Stimulated activated CD4-positive, alpha-beta T cell treated with anti-CD3 and anti-CD28 coated beads, Interleukin-4, amount 100 ng/mL, for 1 hour (primary cell): ENCODE data around the gene RBBP4.
A peak's percentile ranks its signal among the peaks of the same experiment; 100 is the strongest.
"Not testable (repeated sequence)": the region's sequence is repeated elsewhere in the genome, so short reads cannot be mapped to it uniquely, and the experiment has no call there.

Experiments
- DNase-seq: peaks from one replicate; pipeline ENCODE4 v3.0.0-alpha.2; 2020

Gene RBBP4

DNA sequence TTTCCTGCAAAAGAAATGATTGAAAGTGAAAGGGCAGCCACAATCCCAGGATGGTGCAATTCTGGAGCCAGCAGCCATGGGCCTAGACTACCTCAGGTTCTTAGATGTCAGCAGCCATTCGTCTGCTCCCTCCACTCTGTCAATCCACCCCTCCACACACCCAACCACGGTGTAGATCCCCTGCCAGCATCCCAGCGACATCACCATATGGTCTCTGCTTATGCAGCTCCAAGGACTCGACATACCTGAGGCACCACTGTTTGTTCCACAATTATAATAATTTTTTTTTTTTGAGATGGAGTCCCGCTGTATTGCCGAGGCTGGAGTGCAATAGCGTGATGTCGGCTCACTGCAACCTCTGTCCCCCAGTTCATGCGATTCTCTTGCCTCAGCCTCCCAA is 45.0 kb downstream of the RBBP4 start:
- DNase-seq, result no peak

DNA sequence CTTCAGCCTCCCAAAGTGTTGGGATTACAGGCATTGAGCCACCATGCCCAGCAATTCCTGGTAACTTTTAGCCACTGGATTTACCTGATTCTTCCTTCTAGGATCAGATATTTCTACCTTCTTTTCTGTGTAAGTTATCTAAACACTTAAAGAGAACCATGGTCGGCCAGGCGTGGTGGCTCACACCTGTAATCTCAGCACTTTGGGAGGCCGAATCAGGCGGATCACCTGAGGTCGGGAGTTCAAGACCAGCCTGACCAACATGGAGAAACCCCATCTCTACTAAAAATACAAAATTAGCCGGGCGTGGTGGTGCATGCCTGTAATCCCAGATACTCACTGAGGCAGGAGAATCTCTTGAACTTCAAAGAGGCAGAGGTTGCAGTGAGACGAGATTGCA is 46.0 kb downstream of the RBBP4 start:
- DNase-seq, result not testable (repeated sequence)

DNA sequence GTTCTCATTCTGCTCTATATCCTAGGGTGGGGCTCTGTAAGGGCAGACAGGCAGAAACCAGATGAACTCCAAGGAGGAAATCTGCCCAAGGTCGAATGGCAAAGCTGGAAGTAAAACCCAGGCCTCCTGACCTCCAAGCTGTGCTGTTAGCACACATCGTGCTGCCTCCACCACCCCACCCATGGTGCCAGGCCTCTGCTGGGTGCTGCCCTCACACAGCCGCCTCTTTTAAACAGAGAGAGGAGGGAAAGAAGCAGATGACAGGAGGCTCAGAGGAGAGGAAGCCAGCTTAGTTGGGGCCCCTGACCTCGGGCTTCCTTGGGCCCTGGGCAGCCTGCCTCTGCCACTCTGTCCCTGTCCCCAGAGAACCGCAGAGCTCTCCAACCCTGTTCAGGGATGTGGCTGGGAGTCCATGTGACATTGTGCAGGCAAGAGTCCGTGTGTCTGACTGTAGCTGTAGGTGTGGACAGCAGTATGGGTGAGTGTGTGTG is 50.5 kb downstream of the RBBP4 start:
- DNase-seq, result no peak

DNA sequence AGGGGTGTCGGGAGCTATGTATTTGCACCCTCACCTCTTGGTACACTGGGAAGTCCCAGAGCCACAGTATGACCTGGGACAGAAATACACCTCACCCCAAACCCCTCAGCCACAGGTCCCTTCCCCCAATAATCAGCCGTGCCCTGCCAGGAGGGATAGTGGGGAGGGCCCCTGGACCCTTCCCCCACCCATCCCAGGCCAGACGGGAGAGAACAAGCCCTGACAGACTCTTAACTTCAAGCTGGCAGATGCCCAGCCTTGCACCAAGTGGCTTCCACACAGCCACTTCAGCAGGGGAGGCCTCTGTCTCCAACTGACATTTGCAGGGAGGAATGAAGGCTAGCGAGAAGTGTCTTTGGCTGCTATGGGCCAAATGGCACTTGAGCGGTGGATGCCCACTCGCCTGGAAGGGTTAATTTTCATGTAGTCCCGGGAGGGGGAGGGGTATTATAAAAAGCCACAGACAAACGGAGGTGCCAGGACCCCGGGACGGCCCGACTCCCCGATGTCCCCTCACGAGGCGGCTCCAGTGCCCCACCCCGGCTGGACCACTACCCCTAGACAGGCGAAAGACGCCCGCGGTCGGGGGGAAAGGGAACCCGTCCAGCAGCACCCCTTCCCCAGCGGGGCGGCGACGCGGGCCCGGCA is 51.1 kb downstream of the RBBP4 start:
- DNase-seq, result no peak

DNA sequence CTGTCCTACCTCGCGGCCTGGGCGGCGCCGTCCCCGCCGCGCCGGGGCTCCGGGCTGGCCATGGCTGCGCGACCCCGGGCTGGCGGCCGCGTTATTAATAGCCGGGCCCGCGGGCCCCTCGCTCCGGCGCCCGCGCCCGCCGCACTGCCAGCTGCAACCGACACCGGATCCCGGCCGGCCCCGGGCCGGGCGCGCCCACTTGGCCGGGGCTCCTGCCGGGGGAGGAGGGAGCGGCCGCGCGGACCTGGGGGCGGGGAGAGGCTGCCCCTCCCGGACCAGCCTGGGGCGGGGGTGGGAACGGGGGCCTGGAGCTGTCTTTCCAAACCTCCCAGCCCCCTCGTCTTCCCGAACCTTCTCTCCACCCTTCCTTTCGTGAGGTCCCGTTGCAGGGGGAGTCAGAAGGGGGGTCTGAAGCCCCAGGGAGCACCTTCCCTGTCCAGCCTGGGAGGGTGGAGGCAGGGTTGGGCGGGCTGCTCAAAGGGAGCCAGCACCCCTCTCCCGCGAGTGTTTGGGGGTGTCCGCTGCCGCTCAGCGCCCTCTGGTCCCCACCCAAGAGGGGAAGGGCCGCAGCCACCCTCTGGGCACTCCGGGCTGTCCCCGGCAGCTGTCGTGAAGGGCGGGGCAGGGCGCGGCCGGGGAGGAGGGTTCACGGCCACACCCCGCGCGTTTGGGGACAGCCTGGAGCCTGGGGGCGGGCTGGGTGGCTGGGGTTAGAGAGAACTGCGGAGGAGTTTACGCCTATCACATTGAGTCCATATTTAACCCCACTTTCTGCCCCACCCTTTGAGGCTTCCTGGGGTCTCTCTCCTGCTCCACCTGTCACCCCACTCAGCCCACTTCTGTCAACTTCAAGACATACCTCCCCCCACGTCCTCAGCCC is 51.8 kb downstream of the RBBP4 start, which contains the start of gene SYNC:
TSS of gene SYNC (minus strand) at position 172 of the 880 bp plus-strand sequence. CDS start at position 62, 110 bp downstream.
- peak; percentile 17 for DNase-seq

DNA sequence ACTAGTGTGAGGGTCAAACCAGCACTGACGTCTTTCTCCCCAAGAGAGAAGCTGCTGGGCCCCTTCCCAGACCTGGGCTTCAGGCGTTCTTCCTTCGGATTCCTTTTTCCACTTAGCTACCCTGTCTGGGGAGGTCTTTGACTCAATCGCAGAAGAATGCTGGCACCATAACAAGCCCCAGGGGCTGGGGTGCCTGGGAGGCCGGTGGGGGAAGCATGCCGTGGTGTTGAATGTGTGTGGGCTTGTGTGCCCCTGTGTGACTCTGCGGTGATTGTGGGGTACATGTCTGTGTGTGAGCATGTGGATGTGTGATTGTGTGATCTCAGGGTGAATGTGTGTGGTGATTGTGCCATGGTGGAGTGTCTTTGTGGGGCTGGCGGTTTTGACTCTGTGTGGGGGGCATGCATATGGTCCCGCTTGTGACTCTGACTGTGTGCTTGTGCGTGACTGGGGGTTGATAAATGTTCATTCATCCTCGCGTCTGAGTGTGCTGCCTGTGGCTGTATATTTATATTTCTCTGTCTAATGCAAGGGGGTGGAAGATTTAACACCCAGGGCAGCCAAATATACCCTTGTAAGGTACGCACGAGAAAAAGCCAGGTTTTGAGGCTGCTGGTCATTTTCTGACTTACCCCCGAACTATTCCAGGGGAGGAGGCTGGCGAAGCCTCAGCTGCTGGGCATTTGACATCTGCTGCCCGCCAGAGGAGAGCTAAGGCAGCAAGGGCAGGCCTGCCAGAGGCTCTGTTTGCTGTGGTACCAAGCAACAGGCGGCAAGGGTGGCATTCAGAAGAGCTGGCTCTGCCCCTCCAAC is 52.7 kb downstream of the RBBP4 start:
- no peak for DNase-seq

DNA sequence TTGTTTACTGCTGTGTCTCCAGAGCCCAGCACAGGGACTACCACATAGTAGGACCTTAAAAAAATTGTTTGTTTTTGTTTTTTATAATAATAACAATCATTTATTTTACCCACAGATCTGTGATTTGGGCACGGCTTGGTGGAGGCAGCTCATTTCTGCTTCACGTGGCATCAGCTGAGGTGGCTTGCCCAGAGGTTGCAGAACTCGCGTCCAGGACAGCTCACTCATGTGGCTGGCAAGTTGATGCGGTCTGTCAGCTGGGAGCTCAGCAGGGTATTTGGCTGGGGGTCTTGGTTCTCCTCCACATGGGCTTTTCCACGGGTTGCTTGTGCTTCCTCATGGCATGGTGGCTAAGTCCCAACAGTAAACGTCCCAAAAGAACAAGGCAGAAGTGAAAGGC is 54.5 kb downstream of the RBBP4 start:
- no peak for DNase-seq

DNA sequence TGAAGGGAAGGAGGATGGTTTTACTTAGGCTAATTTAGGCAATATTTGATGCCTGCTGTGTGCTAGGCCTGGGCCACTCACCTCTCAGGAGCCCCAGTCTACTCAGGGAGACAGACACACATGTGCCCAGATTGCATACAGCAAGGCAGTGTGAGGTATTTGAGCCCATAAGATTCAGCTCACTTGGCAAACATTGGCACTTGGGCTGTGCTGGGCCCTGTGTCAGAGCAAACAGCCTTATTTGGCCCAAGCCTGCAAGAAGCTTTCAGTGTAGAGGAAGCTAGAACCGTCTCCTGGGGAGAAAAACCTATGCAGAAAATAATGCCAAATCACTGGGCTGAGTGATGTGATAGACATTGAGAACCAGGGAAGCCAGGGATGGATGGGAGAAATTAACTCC is 55.5 kb downstream of the RBBP4 start:
- no peak for DNase-seq

DNA sequence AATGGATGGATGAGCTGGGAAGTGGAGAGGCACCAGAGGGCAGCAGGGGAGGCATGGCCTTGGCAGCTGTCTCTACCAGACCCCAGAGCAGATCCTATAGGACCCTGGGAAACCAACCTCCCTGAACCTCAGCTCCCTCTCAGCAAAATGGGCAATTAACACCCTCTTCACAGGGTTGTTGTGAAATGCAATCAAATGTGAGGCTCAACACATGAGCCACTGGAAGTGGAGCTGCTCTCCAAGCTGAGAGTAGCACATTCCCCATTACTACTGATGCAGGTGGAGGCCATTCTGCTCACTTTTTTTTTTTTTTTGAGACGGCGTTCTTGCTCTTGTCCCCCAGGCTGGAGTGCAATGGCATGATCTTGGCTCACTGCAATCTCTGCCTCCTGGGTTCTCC is 58.1 kb downstream of the RBBP4 start:
- no peak for DNase-seq

DNA sequence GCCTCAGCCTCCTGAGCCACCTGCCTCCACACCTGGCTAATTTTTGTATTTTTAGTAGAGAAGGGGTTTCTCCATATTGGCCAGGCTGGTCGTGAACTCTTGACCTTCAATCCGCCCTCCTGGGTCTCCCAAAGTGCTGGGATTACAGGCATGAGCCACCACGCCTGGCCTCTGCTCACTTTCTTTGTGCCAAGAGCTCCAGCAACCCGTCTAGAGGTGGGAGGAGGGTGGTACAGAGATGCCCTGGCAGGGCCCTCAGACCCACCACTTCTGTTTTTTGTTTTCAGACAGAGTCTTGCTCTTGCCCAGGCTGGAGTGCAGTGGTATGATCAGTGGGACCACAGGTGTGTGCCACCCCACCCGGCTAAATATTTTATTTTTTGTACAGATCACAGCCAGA is 58.5 kb downstream of the RBBP4 start:
- DNase-seq, result no peak

DNA sequence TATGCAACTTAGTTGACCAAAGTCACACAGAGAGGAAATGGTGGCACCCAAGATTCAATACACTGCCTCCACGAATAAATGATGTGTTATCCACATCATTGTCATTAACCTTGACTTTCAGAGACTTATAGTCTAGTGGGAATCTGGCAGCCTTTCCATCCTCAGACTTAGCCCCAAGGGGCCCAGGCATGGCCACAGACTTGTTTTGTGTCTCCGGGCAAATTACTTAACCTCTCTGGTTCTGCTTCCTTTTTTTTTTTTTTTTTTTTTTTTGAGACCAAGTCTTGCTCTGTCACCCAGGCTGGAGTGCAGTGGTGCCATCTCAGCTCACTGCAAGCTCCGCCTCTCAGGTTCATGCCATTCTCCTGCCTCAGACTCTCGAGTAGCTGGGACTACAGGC is 60.2 kb downstream of the RBBP4 start:
- not testable (repeated sequence) for DNase-seq

DNA sequence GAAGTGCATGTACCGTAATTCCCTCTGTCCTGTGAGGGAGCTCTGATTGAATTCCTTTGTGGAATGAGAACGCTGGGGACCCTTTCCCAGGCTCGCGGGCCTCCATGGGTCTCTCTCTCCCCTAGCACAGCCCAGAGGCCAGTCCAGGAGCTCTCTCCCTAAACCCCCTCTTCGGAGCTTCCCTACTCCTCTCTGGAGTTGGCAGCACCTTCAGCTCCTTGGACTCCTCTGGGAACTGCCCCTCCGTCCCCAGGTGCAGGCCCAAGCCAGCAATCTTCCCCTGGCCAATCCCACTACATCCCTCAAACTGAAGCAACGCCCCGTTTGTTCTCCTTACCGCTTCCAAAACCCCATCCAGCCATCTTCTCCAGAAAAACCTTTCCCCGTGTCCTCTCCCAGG is 62.1 kb downstream of the RBBP4 start:
- DNase-seq, result no peak

DNA sequence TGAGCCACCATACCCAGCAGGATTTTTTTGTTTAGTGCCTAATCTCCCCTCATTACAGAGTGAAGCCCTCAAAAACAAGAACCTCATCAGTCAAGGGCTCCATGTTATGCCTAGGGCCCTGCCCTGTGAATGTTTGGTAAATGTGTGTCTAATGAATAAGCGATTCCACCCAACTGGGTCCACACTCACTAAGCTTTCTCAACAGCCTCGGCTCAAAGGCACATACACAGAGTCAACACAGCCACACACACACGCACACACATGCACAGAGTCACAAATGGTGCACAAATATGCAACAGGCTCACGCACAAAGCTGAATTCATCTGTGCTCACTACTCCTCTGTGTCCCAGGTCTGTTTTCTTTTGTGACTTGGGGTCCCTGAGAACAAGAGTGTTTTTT is 63.3 kb downstream of the RBBP4 start:
- no peak for DNase-seq

DNA sequence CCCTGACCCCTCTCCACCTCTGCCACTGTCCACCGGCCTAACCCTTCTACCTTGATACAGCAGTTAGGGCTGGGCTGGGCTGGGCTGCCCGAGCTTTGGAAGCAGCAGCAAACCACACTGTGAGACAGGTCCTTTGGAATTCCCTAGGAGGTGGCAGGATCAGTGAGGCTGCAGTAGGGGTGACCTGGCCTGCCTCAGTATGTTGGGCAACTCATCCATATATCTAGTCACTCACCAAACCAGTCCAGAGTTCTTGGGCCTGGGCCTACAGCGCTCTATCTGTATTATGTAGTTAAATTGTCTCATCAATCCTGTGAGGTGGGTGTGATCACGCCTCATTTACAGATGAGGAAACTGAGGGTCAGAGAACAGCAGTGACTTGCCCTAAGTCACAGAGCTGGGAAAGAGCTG is 64.9 kb downstream of the RBBP4 start:
- DNase-seq, result no peak

DNA sequence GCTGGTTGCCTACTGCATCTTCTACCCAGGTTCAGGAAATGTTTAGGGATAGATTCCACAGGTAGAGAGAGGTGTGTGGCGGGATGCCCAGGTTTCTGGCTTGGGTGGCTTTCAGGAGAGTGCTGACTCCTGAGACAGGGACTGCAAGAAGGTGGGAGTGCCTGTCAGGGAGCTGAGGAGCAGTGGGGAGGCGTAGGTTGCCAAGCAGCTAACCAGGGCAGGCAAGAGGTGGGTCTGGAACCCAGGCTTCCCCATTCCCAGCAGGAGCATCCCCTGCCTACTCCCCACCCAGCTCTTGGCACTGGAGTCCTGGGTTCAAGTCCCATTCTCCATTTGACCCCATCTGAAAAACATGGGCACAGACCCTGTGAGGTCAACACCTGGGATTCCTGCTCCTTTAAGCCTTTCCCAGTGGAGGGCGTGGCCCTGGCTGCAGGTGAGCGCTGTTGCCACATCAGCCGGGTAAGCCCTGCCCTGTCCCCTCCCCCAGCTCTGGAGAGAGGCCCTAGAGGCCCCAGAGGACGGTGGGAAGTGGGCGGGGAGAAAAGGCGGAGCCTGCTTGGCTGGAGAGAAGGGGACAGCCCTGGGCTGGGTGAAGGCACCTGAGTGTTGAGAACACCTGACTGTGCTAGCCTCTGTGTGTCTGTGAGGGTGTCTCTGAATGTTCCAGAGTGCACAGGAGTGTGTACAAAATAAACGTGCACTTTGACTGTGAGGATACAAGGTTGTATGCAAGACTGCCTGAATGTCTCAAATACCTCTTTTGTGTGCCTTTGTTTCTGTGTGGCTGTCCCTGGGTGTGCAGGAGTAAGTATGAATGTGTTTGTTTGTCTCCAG is 65.5 kb downstream of the RBBP4 start:
- DNase-seq, result peak; percentile 59

DNA sequence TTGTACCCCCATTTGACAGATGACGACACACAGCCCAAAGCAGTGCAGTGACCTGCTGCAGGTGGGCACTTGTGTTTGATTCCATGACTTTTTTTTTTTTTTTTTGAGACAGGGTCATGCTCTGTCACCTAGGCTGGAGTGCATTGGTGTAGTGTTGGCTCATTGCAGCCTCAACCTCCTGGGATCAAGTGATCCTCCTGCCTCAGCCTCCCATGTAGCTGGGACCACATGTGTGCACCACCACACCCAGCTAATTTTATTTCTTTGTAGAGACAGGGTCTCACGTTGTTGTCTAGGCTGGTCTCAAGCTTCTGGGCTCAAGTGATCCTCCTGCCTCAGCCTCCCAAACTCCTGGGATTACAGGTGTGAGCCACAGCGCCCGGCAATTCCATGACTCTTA is 66.5 kb downstream of the RBBP4 start:
- DNase-seq, result no peak

DNA sequence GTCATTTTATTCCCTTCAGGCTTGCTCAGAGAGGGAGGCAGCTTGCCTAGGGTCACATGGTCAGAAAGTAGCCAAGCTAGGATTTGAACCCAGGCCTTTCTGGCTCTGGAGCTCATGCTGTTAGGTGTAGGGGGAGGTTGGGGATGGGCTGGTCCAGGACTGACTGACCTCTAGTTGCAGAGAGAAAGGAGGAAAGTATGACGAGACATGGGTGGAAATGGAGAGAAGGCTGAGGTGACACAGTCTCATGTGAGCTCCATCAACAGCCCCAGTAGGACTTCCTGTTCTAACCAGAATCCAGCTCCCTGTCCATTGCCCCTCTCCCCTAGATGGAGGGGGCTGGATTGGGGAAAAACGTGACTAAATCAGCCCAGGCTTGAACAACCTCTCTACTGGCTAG is 67.0 kb downstream of the RBBP4 start:
- no peak for DNase-seq

DNA sequence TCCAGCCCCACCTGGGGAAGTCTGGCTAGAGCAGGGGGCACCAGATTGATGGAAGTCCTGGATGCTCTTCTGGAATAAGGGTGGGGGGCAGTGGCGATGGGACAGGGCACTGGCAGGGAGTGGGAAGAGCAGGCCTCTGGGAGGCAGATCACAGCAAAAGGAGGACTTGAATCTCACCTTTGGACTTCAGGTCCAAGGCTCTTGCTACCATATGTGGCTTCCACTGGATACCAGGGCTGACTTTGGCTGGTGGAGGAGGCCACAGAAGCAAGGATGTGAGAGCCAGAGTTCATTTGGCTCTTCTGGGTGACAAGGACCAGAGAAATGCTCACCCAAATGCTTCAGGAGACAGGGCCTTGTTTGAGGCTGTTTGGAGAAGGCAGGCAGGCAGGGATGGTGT is 67.5 kb downstream of the RBBP4 start:
- DNase-seq, result no peak

DNA sequence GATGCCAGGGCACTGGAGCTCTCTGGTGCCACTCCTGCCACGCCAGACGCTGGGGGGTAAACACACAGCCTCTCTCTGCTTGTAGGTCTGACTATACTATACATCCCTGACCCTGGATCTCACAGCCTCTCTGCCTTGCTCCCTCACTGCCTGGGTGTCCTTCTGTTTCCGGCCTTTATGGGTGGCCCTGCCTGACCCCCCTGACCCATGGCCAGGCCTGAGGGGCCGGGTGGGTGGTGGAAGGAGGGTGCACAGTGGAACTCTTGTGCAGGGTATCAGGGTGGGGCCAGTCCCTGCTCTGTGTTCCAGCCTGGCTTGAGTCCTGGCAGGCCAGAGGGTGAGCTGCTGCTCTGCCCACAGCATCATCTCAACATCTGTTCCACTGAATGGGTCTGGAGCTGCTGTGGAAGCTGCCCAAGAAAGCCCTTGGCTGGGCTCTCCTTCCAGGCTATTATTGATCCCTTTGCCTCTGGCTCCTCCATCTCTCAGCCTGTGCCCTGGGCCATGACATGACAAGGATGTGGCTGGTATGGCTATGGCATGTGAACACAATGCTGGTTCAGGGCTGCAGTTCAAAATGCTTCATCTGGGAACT is 68.8 kb downstream of the RBBP4 start:
- DNase-seq, result no peak

DNA sequence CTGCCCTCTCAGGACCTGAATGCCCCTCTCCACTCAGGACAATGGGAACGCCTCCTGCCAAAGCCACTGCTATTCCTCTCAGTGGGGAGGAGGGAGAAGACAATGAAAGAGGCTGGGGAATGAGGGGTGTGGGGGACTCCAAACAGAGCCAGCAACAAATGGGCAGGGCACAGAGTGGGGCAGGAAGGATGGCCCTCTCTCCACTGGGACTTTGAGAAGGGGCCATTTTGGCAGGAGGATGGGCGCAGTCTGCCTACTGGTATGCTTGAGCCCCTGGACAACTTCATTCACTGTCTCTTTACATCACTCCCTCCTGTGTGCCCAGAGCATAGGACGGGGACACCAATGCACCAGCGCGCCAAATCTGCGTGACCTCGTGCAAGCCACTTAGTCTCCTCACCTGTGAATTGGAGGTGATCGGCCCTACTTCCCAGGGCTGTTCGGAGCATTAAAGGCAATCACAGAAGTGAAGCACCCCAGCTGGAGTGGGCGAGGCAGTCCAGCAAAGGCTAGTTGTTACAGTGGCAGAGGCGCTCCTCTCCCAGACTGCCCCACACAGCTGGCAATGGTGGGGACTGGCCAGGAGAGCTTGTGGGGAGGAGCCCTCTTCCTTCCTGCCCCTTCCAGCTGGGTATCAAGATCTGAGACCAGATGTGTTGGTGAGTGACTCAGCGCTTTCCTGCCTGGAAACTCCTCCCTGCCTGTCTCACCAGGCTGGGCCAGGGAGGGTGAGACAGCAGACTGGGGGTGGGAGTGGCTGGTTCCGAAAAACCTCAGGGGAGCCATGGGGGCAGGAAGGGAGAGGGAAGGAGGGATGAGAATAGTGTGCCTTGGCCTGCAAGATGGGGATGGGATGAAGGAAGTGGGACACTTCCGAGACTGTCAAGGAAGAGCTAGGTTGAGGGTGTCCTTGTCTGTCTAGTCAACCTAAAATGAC is 73.9 kb downstream of the RBBP4 start:
- DNase-seq, result peak; percentile 21

DNA sequence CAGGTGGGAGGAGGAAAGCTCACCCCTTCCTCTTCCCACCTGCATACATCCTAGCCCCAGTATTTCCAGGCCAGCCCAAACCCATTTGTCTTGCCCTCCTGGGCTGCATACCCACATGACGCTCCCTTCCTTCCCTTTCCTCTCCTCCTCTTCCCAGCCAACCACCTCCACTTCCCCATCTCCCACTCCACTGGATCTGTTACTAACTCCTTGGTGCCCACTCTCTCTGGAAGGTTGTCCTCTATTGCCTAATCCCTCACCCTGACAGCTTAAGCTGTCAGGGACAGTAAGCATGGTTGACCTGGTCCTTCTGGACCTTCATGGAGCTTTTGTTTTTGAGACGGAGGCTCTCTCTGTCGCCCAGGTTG is 74.6 kb downstream of the RBBP4 start:
- DNase-seq, result no peak
